GM12878 (cell line): ENCODE measurements around the gene PSMC3. TPM values are rescaled to one million over a fixed set of nuclear protein-coding genes. Genes with fewer than 3 reads are reported as not detected.

ENCODE experiments used
- CHD4 ChIP-seq: fragments of 200-600 bp; sonication (generic); IDR thresholded peaks from 2 replicates; pipeline ENCODE4 v1.6.1; 2016; ENCODE audit warnings: mild to moderate bottlenecking
- FOXM1 ChIP-seq: IDR thresholded peaks from 2 replicates; pipeline ENCODE4 v1.6.1; 2012; ENCODE audit warnings: low read depth, mild to moderate bottlenecking, inconsistent platforms, low read length, moderate library complexity
- IKZF2 ChIP-seq, 2 experiments: fragments of 450-650 bp; IDR thresholded peaks; 2 replicates each; pipeline ENCODE4 v1.6.1; 2017; ENCODE audit warnings: mild to moderate bottlenecking in 2 of 2, moderate library complexity in 2 of 2
- MEF2A ChIP-seq: IDR thresholded peaks from 2 replicates; pipeline ENCODE4 v1.6.1; 2011; ENCODE audit warnings: low read depth, mild to moderate bottlenecking, low read length, moderate library complexity; ENCODE audit not compliant: insufficient read depth
- MXI1 ChIP-seq: fragments of 150-350 bp; IDR thresholded peaks from 2 replicates; pipeline ENCODE4 v1.6.1; 2011; ENCODE audit warnings: low read depth, mild to moderate bottlenecking, inconsistent platforms, low read length, improper control_type of control experiment
- POLR2A ChIP-seq: IDR thresholded peaks from 2 replicates; pipeline ENCODE4 v1.6.1; 2011; ENCODE audit warnings: low read depth, mild to moderate bottlenecking, low read length
- RUNX3 ChIP-seq: IDR thresholded peaks from 2 replicates; pipeline ENCODE4 v1.6.1; 2012; ENCODE audit warnings: low read length, inconsistent platforms
- SMAD5 ChIP-seq: IDR thresholded peaks from 2 replicates; pipeline ENCODE4 v1.6.1; 2016; ENCODE audit warnings: antibody characterized with exemption, low read depth
- SMC3 ChIP-seq: IDR thresholded peaks from 2 replicates; pipeline ENCODE4 v1.6.1; 2011; ENCODE audit warnings: low read length, improper control_type of control experiment, borderline replicate concordance
- TAF1 ChIP-seq: IDR thresholded peaks from 2 replicates; pipeline ENCODE4 v1.6.1; 2011; ENCODE audit warnings: mild to moderate bottlenecking, low read depth, low read length, borderline replicate concordance
- ZBTB33 ChIP-seq: fragments of 450-650 bp; IDR thresholded peaks from 2 replicates; pipeline ENCODE4 v1.6.1; 2017; ENCODE audit warnings: mild to moderate bottlenecking
- ZNF207 ChIP-seq: fragments of 450-650 bp; IDR thresholded peaks from 2 replicates; pipeline ENCODE4 v1.6.1; 2014; ENCODE audit warnings: antibody characterized with exemption, mild to moderate bottlenecking, borderline replicate concordance
- ZSCAN29 ChIP-seq: fragments of 450-650 bp; IDR thresholded peaks from 2 replicates; pipeline ENCODE4 v1.6.1; 2017; ENCODE audit warnings: mild to moderate bottlenecking, moderate library complexity
- polyA plus RNA-seq, 11 experiments: library from polyadenylated mRNA; depleted of rRNA in 4 of 11; unstranded in 6 of 11; stranded (reverse) in 5 of 11; fragments of >200 nt; fragmentation: Nextera tagmentation in 4 of 11; fragmentation: Illumina TruSeq in 1 of 11; extraction: Ambion mirVana in 4 of 11; extraction: Trizol in 1 of 11; gene quantifications; 1 replicate in 1 of 11; 2 replicates in 10 of 11; pipeline versions ENCODE4 v1.2.1 to v1.2.3, GENCODE V29; 2011 to 2016; ENCODE audit warnings: inconsistent platforms in 2 of 11, missing spikeins in 2 of 11, low read depth in 1 of 11
- total RNA-seq, 4 experiments: library from RNA; depleted of rRNA in 3 of 4; stranded (reverse); fragments of >200 nt in 3 of 4; fragmentation: Illumina TruSeq in 1 of 4; extraction: Trizol in 1 of 4; gene quantifications; 2 replicates each; pipeline versions ENCODE4 v1.2.1 to v1.2.3, GENCODE V29; 2013 to 2021
- TF ChIP-seq, protein P1 (sequence below): IDR thresholded peaks from 2 replicates; pipeline ENCODE4 v1.6.1; 2011; ENCODE audit warnings: borderline replicate concordance, low read depth, mild to moderate bottlenecking, moderate library complexity, low read length; ENCODE audit not compliant: insufficient read depth, poor library complexity, severe bottlenecking
- TF ChIP-seq, protein P2 (sequence below): IDR thresholded peaks from 2 replicates; pipeline ENCODE4 v1.6.1; 2011; ENCODE audit warnings: low read depth, low read length, improper control_type of control experiment, borderline replicate concordance
- TF ChIP-seq, protein P3 (sequence below): IDR thresholded peaks from 2 replicates; pipeline ENCODE4 v1.6.1; 2011; ENCODE audit warnings: borderline replicate concordance, low read depth, mild to moderate bottlenecking, moderate library complexity, mixed read lengths, low read length; ENCODE audit not compliant: insufficient read depth; ENCODE audit errors: extremely low read length
- TF ChIP-seq, protein P4 (sequence below): fragments of 450-650 bp; formaldehyde crosslinking; IDR thresholded peaks from 2 replicates; pipeline ENCODE4 v1.4.0; 2022; ENCODE audit warnings: mild to moderate bottlenecking, moderate library complexity
- TF ChIP-seq, protein P5 (sequence below): fragments of 450-650 bp; IDR thresholded peaks from 2 replicates; pipeline ENCODE4 v1.6.1; 2017; ENCODE audit warnings: antibody characterized with exemption, mild to moderate bottlenecking, moderate library complexity

Gene PSMC3
- total and polyA plus RNA-seq, 10 of the 15 experiments (the other 5 are each of a cell fraction or from before 2014, with no cell fraction given): 39.5 to 289 (median 155) TPM

DNA sequence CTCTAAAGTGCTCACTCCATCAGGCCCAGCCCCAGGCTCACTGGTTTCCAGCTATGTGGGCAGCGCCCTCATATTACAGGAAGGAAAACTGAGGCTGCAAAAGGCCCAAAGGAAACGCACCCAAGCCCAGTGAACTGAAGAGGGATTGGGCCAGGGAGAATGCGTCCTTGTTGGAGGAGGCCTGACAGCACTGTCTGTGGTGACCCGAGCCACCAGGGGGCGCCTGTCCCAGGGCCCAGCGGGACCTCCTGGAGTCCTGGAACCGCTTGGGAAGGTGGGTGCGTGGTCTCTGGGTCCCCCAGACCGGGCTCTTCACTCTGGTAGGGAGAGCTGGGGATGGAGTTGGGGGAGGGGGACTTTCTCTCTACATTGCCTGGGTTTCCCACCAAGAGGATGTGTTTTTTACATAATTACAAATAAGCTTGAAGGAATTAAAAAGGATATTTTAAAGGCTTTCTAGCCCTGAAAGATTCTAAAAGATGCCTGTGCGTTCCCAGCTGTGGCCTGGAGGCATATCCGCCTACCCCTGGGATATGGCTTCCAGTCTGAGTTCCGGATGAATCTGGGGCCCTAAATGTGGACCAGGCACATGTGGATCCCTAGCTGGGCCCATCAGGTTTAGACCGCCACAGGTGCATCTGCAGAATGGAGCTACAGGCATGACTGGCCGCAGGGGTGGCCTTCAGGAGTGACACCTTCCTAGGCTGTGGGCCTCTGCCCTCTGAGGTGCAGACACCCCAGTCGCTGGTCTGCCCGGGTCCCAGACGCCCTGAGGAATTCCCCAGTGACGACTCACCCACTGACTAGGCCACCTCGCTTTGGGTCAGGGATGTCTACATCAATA is 52.1 kb downstream of the PSMC3 start (continued):
- TF ChIP-seq SMAD5 (no peak), CHD4 (no peak), SMC3 (peak; percentile 92), POLR2A (peak; percentile 19; the same call in 1 of the 2 replicates), MXI1 (no peak), ZBTB33 (no peak), MEF2A (no peak), TAF1 (no peak), ZNF207 (no peak), RUNX3 (peak; percentile 76), IKZF2 (IDR thresholded peaks at IDR 0.05) (peak; percentile 42 to 66; a peak in 2 of 4 replicates), FOXM1 (no peak), ZSCAN29 (no peak)
- TF ChIP-seq, protein P1, sequence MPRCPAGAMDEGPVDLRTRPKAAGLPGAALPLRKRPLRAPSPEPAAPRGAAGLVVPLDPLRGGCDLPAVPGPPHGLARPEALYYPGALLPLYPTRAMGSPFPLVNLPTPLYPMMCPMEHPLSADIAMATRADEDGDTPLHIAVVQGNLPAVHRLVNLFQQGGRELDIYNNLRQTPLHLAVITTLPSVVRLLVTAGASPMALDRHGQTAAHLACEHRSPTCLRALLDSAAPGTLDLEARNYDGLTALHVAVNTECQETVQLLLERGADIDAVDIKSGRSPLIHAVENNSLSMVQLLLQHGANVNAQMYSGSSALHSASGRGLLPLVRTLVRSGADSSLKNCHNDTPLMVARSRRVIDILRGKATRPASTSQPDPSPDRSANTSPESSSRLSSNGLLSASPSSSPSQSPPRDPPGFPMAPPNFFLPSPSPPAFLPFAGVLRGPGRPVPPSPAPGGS: no peak
- TF ChIP-seq, protein P2, sequence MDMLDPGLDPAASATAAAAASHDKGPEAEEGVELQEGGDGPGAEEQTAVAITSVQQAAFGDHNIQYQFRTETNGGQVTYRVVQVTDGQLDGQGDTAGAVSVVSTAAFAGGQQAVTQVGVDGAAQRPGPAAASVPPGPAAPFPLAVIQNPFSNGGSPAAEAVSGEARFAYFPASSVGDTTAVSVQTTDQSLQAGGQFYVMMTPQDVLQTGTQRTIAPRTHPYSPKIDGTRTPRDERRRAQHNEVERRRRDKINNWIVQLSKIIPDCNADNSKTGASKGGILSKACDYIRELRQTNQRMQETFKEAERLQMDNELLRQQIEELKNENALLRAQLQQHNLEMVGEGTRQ: no peak
- TF ChIP-seq, protein P3, sequence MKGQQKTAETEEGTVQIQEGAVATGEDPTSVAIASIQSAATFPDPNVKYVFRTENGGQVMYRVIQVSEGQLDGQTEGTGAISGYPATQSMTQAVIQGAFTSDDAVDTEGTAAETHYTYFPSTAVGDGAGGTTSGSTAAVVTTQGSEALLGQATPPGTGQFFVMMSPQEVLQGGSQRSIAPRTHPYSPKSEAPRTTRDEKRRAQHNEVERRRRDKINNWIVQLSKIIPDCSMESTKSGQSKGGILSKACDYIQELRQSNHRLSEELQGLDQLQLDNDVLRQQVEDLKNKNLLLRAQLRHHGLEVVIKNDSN: no peak
- TF ChIP-seq, protein P4, sequence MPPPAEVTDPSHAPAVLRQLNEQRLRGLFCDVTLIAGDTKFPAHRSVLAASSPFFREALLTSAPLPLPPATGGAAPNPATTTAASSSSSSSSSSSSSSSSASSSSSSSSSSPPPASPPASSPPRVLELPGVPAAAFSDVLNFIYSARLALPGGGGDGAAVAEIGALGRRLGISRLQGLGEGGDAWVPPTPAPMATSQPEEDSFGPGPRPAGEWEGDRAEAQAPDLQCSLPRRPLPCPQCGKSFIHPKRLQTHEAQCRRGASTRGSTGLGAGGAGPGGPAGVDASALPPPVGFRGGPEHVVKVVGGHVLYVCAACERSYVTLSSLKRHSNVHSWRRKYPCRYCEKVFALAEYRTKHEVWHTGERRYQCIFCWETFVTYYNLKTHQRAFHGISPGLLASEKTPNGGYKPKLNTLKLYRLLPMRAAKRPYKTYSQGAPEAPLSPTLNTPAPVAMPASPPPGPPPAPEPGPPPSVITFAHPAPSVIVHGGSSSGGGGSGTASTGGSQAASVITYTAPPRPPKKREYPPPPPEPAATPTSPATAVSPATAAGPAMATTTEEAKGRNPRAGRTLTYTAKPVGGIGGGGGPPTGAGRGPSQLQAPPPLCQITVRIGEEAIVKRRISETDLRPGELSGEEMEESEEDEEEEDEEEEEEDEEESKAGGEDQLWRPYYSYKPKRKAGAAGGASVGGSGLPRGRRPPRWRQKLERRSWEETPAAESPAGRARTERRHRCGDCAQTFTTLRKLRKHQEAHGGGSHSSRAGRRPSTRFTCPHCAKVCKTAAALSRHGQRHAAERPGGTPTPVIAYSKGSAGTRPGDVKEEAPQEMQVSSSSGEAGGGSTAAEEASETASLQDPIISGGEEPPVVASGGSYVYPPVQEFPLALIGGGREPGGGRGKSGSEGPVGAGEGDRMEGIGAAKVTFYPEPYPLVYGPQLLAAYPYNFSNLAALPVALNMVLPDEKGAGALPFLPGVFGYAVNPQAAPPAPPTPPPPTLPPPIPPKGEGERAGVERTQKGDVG: no peak
- TF ChIP-seq, protein P5, sequence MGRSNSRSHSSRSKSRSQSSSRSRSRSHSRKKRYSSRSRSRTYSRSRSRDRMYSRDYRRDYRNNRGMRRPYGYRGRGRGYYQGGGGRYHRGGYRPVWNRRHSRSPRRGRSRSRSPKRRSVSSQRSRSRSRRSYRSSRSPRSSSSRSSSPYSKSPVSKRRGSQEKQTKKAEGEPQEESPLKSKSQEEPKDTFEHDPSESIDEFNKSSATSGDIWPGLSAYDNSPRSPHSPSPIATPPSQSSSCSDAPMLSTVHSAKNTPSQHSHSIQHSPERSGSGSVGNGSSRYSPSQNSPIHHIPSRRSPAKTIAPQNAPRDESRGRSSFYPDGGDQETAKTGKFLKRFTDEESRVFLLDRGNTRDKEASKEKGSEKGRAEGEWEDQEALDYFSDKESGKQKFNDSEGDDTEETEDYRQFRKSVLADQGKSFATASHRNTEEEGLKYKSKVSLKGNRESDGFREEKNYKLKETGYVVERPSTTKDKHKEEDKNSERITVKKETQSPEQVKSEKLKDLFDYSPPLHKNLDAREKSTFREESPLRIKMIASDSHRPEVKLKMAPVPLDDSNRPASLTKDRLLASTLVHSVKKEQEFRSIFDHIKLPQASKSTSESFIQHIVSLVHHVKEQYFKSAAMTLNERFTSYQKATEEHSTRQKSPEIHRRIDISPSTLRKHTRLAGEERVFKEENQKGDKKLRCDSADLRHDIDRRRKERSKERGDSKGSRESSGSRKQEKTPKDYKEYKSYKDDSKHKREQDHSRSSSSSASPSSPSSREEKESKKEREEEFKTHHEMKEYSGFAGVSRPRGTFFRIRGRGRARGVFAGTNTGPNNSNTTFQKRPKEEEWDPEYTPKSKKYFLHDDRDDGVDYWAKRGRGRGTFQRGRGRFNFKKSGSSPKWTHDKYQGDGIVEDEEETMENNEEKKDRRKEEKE: no peak
